ENCODE results near the gene S100P. TPM values are rescaled to one million over a fixed set of nuclear protein-coding genes. Genes with fewer than 3 reads are reported as not detected.
A peak's percentile ranks its signal among the peaks of the same experiment; 100 is the strongest.

The S100P gene
- total and polyA plus RNA-seq, 8 donors = 2.3 to 85.0 (median 4.8) TPM

- Histone ChIP-seq H3K4me3 (no peak overlapping the region), H3K36me3 (no peaks in the 10 kb centered on the region), H3K9me3 (no peaks in the 10 kb centered on the region), H3K4me1 (peaks cover 6 to 7% of the 10 kb centered on the region in 2 donors), H3K27ac (no peak overlapping the region), H3K27me3 (no peaks in the 10 kb centered on the region)
- DNase-seq (no peak), ATAC-seq (no peak)
- intact Hi-C loops (cut with DNase I) = no loop called here
- TF ChIP-seq CTCF (IDR thresholded peaks at IDR 0.05) = no peak
Observed at GRCh38 chr4:6733358-6734164, 39.9 kb downstream of the S100P start.

GRCh38 chr4:6734165-6734786, 40.6 kb downstream of the S100P start:
- Histone ChIP-seq H3K4me3 (no peak overlapping the region), H3K9me3 (no peaks in the 10 kb centered on the region), H3K27me3 (no peaks in the 10 kb centered on the region), H3K4me1 (peaks cover 6 to 7% of the 10 kb centered on the region in 2 donors), H3K36me3 (no peaks in the 10 kb centered on the region), H3K27ac (no peak overlapping the region)
- TF ChIP-seq CTCF (IDR thresholded peaks at IDR 0.05) = no peak
- no peak for ATAC-seq
- DNase-seq = no peak
- intact Hi-C loops (cut with DNase I) = no loop called here

- H3K9me3 ChIP-seq = no peaks in the 10 kb centered on the region
- no peak for TF ChIP-seq CTCF (IDR thresholded peaks at IDR 0.05)
- no peaks in the 10 kb centered on the region for H3K36me3 ChIP-seq
- H3K27me3 ChIP-seq = no peaks in the 10 kb centered on the region
- intact Hi-C loops (cut with DNase I) = no loop called here
- H3K4me1 ChIP-seq = no peaks in the 10 kb centered on the region
- DNase-seq = no peak
- no peak for ATAC-seq
- no peak overlapping the region for H3K27ac ChIP-seq
- no peak overlapping the region for H3K4me3 ChIP-seq
Observed at GRCh38 chr4:6739920-6740319, 46.2 kb downstream of the S100P start.

GRCh38 chr4:6740347-6740746, 46.7 kb downstream of the S100P start:
- no peaks in the 10 kb centered on the region for H3K27me3 ChIP-seq
- DNase-seq = peak in 1 of 4 donors; percentile 43
- H3K9me3 ChIP-seq = no peaks in the 10 kb centered on the region
- no peak overlapping the region for H3K27ac ChIP-seq
- intact Hi-C loops (cut with DNase I) = no loop called here
- H3K4me3 ChIP-seq = no peak overlapping the region
- H3K36me3 ChIP-seq = no peaks in the 10 kb centered on the region
- no peak for TF ChIP-seq CTCF (IDR thresholded peaks at IDR 0.05)
- no peak for ATAC-seq
- no peaks in the 10 kb centered on the region for H3K4me1 ChIP-seq

- no peaks in the 10 kb centered on the region for H3K4me1 ChIP-seq
- H3K36me3 ChIP-seq = no peaks in the 10 kb centered on the region
- ATAC-seq (no peak), DNase-seq (no peak)
- no peak overlapping the region for H3K27ac ChIP-seq
- no peaks in the 10 kb centered on the region for H3K9me3 ChIP-seq
- no peaks in the 10 kb centered on the region for H3K27me3 ChIP-seq
- TF ChIP-seq CTCF (IDR thresholded peaks at IDR 0.05) = no peak
- intact Hi-C loops (cut with DNase I) = no loop called here
- H3K4me3 ChIP-seq = no peak overlapping the region
Observed at GRCh38 chr4:6742507-6742906, 48.8 kb downstream of the S100P start.

Data from left lung (tissue), 10 donors.